LNCAP (cell line): Measurements from ENCODE around the gene SDK1.

Source experiments
- TF ChIP-seq, protein P1 (sequence below): fragments of 450-650 bp; IDR thresholded peaks from 2 replicates; pipeline ENCODE4 v1.5.1; 2017; ENCODE audit warnings: mild to moderate bottlenecking

SDK1 gene

DNA sequence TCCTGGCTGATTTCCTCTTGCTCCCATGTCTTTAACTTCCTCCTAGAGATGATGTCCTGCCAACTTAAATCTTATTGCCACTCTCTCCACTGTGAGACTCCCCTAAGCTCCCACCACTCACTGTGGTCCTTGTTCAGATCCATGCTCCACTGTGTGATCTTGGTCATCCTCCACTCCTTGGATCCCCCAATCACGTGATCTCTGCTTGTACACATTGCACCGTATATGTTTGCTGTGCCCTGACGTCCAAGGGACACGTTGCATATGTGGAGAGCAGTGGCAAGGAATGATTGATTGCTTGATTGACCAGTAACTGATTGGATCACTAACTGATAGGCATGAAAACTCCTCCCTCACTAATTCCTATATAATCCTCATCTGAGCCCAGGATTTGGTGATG lies 395.1 kb downstream of the SDK1 start:
- TF ChIP-seq, protein P1, sequence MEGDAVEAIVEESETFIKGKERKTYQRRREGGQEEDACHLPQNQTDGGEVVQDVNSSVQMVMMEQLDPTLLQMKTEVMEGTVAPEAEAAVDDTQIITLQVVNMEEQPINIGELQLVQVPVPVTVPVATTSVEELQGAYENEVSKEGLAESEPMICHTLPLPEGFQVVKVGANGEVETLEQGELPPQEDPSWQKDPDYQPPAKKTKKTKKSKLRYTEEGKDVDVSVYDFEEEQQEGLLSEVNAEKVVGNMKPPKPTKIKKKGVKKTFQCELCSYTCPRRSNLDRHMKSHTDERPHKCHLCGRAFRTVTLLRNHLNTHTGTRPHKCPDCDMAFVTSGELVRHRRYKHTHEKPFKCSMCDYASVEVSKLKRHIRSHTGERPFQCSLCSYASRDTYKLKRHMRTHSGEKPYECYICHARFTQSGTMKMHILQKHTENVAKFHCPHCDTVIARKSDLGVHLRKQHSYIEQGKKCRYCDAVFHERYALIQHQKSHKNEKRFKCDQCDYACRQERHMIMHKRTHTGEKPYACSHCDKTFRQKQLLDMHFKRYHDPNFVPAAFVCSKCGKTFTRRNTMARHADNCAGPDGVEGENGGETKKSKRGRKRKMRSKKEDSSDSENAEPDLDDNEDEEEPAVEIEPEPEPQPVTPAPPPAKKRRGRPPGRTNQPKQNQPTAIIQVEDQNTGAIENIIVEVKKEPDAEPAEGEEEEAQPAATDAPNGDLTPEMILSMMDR, result no peak

DNA sequence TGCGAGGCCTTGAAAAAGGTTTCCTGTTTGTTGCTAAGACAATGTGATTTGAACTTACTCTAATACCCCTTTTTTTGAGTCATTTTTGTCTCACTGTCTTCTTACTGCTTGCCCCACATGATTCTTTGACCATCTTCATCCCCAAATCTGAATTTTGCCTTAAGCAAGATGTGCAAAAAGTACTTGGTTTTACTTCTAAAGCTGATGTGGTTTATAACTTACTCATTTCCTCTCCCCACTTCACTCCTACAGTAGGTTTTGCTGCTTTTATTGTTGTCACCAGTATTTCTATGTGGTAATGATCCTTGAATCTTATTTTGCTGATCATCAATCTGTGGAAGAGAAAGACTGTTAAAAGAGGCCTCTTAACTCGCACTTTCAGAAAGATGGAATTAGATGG lies 396.4 kb downstream of the SDK1 start:
- TF ChIP-seq, protein P1, result no peak

DNA sequence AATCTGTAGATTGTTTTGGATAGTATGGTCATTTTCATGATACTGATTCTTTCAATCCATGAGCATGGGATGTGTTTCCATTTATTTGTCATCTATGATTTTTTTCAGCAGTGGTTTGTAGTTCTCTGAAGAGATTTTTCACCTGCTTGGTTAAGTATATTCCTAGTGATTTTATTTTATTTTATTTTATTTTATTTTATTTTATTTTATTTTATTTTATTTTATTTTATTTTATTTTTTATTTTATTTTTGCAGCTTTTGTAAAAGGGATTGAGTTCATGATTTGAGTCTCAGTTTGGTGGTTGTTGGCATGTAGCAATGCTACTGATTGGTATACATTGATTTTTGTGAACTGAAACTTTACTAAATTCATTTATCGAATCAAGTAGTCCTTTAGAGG lies 404.2 kb downstream of the SDK1 start:
- TF ChIP-seq, protein P1, result no peak

DNA sequence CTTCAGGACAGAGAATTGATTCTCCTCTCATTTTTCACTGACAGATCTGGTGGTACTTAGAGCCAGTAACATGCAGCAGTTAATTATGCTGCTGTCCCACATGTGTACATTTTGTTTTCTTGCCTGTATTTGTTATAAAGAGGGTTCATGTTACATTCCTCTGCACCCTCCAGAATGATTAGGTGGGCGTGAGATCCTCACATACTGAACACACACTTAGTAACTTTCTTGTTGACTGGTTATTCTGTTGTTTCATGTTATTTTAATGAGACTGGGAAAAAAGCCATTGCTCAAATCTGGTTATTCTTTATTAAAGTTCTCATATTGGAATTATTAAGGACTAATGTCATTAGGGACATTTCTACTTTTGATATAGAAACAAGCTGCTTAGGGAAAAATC lies 409.1 kb downstream of the SDK1 start:
- TF ChIP-seq, protein P1, result no peak

DNA sequence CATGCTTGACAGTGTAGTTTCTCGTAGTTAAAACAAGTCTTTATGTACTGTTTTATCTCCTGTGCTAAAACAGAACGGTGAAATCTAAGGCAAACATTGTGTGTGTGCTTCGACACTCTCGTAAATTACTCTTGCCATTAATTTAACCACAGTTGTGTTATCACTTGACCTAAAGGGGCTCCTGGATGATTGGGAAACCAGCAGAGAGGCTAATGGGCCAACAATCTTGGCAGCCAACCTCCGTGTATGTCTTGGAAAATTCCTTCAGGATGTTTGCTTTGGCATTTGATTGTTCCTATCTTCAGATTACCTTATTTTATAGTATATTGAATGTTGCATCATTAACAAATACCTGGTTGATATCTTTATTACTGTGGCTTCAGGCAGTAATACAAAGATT lies 409.5 kb downstream of the SDK1 start:
- TF ChIP-seq, protein P1, result no peak

DNA sequence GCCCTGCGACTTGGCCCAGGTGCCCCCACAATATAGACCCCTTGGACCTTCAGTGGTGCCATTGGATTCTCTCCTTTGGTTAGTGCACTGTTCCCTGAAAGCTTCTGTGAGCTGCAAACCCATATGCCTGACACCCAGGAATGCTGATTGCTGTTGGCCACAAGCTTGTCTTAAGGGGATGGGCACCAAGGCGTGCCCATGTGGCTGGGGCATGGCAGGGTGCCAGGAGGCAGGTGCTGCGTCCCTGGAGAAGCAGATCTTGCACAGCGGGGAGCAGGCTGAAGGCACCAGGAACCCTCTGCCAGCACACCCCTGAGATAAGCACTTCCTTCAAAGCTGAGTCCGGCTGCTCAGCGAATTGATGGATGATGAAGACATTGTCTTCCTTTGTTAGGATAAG lies 411.8 kb downstream of the SDK1 start:
- TF ChIP-seq, protein P1, result no peak

DNA sequence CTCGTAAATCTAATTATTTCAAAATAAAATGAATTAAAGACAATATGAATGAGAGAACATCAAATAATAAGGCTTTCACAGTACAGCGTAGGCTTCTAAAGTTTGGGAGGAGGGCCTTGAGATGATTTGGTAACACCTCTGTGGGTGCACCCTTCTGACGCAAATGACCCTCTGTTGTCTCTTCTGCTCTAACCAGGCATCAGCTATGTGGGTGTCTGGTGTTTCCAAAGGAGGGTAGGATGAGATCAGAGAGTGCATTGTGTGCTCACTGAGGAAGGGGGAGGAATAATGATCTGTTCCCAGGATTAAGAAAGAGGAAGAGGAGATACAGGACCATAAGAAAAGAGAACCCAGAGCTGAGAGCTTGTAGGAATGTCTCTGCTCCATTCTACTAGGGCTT lies 420.4 kb downstream of the SDK1 start:
- TF ChIP-seq, protein P1, result no peak

DNA sequence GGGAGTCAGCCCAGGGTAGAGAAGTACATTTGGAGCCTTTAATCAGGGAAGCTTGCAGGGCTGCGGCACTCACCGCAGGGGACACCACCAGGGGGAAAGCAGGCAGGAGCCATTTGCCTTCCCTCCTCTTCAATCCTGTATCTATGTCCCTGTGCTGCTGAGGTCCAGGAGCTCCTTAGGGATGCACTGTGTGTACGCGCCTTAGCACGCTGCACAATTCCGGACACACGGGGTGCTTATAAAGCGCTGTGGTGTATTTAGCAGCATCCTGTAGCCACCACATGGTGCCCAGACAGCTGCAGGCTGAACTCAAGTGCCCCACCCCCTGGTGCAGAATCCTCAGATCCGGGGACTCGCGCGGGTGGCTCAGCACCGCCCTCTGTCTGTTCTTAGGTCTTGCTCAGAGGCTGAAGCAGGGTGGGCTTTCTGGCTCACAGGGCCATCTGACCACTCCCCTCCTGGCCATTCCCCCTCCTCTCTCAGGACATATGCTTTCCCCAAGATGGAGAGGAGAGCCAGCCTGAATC lies 421.4 kb downstream of the SDK1 start:
- TF ChIP-seq, protein P1, result no peak
